ENCODE data around the gene RSL1D1. TPM values are rescaled to one million over a fixed set of nuclear protein-coding genes. Genes with fewer than 3 reads are reported as not detected.

The RSL1D1 gene
- total and polyA plus RNA-seq, 9 of the 15 experiments (the other 6 are each of a cell fraction or from before 2014, with no cell fraction given), result 259 to 753 (median 373) TPM

- TF ChIP-seq UBTF (IDR thresholded peaks at IDR 0.05; ENCODE audit: borderline replicate concordance in 1 of 2, low read depth in 2 of 2, low read length in 2 of 2) (no peak), U2AF1 (optimal IDR thresholded peaks at IDR 0.05; ENCODE audit: low read depth, low read length) (peak; percentile 21)
Observed at GRCh38 chr16:11869353-11870228, 18.2 kb upstream of the RSL1D1 start (continued).

GRCh38 chr16:11868412-11868980, 17.2 kb upstream of the RSL1D1 start:
- H2AFZ ChIP-seq (ENCODE audit: low read depth, low read length), result no peak overlapping the region
- H3K4me3 ChIP-seq, result no peak overlapping the region
- no TSS peak for BruUV-seq (replicated peaks)
- FAIRE-seq, result no peak
- H3K27me3 ChIP-seq (ENCODE audit: control insufficient read depth in 2 of 2, insufficient read depth in 2 of 2, low read length in 2 of 2), result no peaks in the 10 kb centered on the region
- H3K27ac ChIP-seq (ENCODE audit: extremely low read depth, low read depth, low read length), result no peak overlapping the region
- in situ Hi-C loops (cut with MboI), result no loop called here
- no peak; the same call in 1 of the 3 replicates for ATAC-seq
- peaks cover 8% of the 10 kb centered on the region for H3K79me2 ChIP-seq (ENCODE audit: control insufficient read depth, insufficient read depth, low read length)
- H3K36me3 ChIP-seq (ENCODE audit: control insufficient read depth, insufficient read depth, low read length), result peaks cover 49% of the 10 kb centered on the region
- WGBS (ENCODE audit: insufficient coverage, low coverage, missing lambda C conversion rate), result 64% methylated on average over 2 of the region's 2 CpGs
- DNase-seq (ENCODE audit: extremely low read depth in 1 of 4, low spot score in 3 of 4), result no peak
- H3K9me3 ChIP-seq (replicated peaks; ENCODE audit: control insufficient read depth, insufficient read depth, low read depth, low read length), result no peaks in the 10 kb centered on the region
- ChIA-PET POLR2A (interaction anchor here (0.6 to 1.3 kb wide), 5 partner anchors 9 to 689 kb away, joined by 3 read pairs; no protein-coding TSS in a partner anchor), CTCF (ENCODE audit: low intra/inter-chr PET ratio) (no interaction called here)
- H3K9ac ChIP-seq (ENCODE audit: insufficient read depth in 1 of 2, low read depth in 2 of 2, low read length in 2 of 2), result no peak overlapping the region
- intact Hi-C loops (cut with micrococcal nuclease), result no loop called here
- peaks cover 0 to 4% of the 10 kb centered on the region in 2 experiments; a peak in 1 of 5 replicates for H3K4me1 ChIP-seq (replicated peaks in 1 of 2; ENCODE audit: control insufficient read depth in 2 of 2, insufficient read depth in 2 of 2, low read length in 2 of 2)
- no peaks in the 10 kb centered on the region for H3K9me1 ChIP-seq (ENCODE audit: control insufficient read depth, insufficient read depth, low read length)
- H4K20me1 ChIP-seq (replicated peaks; ENCODE audit: control insufficient read depth, insufficient read depth, low read length), result no peaks in the 10 kb centered on the region
- H3K4me2 ChIP-seq (ENCODE audit: insufficient read depth, low read length), result no peak overlapping the region
- TF ChIP-seq NCOA1 (IDR thresholded peaks at IDR 0.05; ENCODE audit: low read depth) (no peak), MGA (IDR thresholded peaks at IDR 0.05) (no peak)

Measured in K562 (cell line).